ENCODE measurements around the gene CAMK2A.

- TF ChIP-seq POLR2A (IDR thresholded peaks at IDR 0.05; ENCODE audit: low read depth, low read length): no peak
- TF ChIP-seq, protein P1, sequence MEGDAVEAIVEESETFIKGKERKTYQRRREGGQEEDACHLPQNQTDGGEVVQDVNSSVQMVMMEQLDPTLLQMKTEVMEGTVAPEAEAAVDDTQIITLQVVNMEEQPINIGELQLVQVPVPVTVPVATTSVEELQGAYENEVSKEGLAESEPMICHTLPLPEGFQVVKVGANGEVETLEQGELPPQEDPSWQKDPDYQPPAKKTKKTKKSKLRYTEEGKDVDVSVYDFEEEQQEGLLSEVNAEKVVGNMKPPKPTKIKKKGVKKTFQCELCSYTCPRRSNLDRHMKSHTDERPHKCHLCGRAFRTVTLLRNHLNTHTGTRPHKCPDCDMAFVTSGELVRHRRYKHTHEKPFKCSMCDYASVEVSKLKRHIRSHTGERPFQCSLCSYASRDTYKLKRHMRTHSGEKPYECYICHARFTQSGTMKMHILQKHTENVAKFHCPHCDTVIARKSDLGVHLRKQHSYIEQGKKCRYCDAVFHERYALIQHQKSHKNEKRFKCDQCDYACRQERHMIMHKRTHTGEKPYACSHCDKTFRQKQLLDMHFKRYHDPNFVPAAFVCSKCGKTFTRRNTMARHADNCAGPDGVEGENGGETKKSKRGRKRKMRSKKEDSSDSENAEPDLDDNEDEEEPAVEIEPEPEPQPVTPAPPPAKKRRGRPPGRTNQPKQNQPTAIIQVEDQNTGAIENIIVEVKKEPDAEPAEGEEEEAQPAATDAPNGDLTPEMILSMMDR (conservative IDR thresholded peaks at IDR 0.05; ENCODE audit: low read depth, low read length): no peak
- TF ChIP-seq CEBPB (IDR thresholded peaks at IDR 0.05; ENCODE audit: low read depth, low read length): no peak
- TF ChIP-seq NFE2L2 (IDR thresholded peaks at IDR 0.05; ENCODE audit: low read depth, low read length): no peak
- TF ChIP-seq, protein P2, sequence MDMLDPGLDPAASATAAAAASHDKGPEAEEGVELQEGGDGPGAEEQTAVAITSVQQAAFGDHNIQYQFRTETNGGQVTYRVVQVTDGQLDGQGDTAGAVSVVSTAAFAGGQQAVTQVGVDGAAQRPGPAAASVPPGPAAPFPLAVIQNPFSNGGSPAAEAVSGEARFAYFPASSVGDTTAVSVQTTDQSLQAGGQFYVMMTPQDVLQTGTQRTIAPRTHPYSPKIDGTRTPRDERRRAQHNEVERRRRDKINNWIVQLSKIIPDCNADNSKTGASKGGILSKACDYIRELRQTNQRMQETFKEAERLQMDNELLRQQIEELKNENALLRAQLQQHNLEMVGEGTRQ (IDR thresholded peaks at IDR 0.05; ENCODE audit: low read depth, low read length): no peak
- no peak for TF ChIP-seq MXI1 (IDR thresholded peaks at IDR 0.05; ENCODE audit: borderline replicate concordance, low read depth, low read length)
- no peak for TF ChIP-seq SMC3 (IDR thresholded peaks at IDR 0.05; ENCODE audit: low read depth, low read length)
- TF ChIP-seq, protein P3, sequence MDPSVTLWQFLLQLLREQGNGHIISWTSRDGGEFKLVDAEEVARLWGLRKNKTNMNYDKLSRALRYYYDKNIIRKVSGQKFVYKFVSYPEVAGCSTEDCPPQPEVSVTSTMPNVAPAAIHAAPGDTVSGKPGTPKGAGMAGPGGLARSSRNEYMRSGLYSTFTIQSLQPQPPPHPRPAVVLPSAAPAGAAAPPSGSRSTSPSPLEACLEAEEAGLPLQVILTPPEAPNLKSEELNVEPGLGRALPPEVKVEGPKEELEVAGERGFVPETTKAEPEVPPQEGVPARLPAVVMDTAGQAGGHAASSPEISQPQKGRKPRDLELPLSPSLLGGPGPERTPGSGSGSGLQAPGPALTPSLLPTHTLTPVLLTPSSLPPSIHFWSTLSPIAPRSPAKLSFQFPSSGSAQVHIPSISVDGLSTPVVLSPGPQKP (IDR thresholded peaks at IDR 0.05; ENCODE audit: borderline replicate concordance, low read depth, low read length): no peak
- TF ChIP-seq BHLHE40 (IDR thresholded peaks at IDR 0.05; ENCODE audit: low read depth, low read length): no peak
Measured at GRCh38 chr5:150294551-150295071, 5.0 kb upstream of the CAMK2A start.

All from IMR-90 (cell line).